ENCODE measurements around the gene RESF1. TPM values are rescaled to one million over a fixed set of nuclear protein-coding genes. Genes with fewer than 3 reads are reported as not detected.

The RESF1 gene
- polyA plus RNA-seq, 3 donors: 10.2 to 41.9 (median 17.6) TPM

DNA sequence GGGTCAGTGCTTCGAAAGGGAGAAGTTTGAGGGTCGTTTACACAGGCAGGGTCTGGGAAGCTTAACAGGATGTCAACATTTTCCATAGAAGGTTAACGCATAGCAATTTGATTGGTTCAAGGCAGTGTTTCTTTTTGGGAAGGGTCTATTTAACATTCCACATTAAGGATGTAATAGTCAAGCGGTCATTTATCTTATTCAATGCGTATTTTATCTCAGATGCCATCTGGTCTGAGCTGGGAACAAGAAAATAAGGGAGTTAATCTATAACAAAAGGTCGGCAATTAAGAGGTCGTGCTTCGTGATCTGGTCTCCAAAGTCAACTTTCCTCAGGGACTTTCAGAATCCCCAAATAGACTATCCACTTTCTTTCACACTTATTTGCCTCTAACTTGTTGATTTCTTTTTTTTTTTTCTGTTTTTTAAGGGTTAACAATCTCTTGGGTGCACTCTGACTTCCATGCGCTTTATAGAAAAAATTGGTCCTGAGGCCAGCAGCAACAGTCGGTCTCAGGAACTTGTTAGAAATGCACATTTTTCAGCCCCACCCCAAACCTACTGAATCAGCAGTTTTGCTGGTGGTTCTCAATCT lies 550 bp upstream of the RESF1 start:
- 4 to 9% (median 7%) methylated on average over 10 of the region's 10 CpGs for WGBS, 3 donors

DNA sequence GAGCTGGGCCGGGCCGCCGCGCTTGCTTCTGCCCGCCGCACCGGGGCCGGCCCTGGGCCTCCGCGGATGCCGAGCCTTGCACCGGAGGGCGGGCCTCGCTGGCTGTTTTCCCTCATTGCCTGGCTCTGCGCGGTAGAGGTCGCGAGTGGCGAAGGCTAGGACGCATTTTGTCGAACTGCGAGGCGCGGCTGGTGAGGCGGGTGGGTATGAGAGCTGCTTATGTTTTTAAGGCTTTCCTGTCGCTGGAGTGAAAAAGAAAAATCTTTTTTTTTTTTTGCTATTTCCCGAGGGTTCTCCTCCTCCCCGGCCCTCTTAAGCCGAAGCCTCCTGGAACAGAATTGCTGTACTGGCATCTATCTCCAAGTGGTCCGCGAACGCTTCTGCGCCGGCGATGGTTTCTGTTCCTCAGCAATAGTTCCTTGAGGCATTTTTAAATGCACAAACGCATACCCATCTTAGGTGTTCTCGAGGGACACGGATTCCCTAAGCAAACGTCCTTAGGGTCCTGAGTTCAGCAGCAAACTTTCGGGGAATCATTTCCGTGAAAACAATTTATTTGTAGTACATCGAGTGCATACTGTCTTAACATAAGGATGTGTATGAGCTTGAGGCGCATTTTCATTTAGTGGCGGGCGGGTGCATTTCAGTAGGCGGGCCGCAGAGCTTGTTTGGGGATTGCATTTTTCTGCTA lies 631 bp downstream of the RESF1 start:
- peak overlapping the region; percentile 88 for H3K27ac ChIP-seq (ENCODE audit: low read depth, low read length)
- WGBS, 3 donors: 0 to 1% (median 1%) methylated on average over 39 to 47 of the region's 47 CpGs

More for the DNA sequence above, 550 bp upstream of the RESF1 start:
- H3K27ac ChIP-seq (ENCODE audit: low read depth, low read length): peak overlapping the region; percentile 88

DNA sequence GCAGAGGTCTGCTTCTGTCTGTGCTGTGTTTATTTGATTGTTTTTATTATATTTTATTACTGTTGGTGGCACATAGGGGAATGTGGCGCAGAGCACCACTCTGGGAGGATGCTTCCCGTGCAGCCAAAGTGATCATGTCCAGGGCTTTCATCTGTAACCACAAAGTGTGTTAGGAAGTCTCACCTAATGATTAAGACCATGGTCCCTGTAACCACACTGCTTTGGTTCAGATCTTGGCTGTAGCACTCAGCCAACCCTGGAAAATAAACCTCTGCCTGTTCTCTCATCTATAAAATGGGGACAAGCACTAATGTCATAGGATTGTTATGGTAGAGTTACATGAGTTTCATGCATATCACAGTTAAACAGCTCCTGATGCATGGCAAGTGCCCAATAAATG lies 1.9 kb downstream of the RESF1 start:
- 50 to 56% (median 54%) methylated on average over 2 of the region's 2 CpGs for WGBS, 3 donors
- H3K27ac ChIP-seq (ENCODE audit: low read depth, low read length): no peak overlapping the region

DNA sequence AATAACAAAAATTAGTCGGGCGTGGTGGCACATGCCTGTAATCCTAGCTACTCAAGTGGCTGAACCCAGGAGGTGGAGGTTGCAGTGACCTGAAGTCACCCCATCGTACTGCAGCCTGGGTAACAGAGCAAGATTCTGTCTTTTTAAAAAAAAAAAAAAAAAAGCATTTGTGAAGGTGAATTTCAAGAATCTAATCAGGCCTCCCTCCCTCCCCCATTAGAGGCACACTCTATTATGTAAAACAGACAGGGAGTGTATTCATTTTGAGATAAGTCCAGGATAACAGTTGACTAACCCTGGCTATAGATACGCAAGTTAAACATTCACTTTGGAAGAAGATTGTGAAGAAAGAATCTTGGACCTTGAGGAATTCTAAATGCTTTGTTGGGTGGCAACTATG lies 2.9 kb downstream of the RESF1 start:
- WGBS, 3 donors: 58 to 87% (median 79%) methylated on average over 4 of the region's 4 CpGs
- no peak overlapping the region for H3K27ac ChIP-seq (ENCODE audit: low read depth, low read length)

DNA sequence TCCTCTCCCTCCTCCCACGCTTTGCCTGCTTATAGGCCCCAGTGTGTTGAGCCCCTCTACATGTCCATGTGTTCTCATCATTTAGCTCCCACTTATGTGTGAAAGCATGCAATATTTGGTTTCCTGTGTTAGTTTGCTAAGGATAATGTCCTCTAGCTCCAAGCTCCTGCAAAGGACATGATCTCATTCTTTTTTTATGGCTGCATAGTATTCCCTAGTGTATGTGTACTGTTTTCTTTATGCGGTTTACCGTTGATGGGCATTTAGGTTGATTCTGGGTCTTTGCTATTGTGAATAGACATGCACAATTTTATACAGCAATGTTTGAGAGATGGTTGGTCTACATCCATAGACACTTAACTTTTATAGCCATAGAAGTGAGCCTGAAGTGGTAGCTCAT lies 5.1 kb downstream of the RESF1 start:
- 95 to 97% (median 97%) methylated on average over 3 of the region's 3 CpGs for WGBS, 3 donors
- H3K27ac ChIP-seq (ENCODE audit: low read depth, low read length): no peak overlapping the region

DNA sequence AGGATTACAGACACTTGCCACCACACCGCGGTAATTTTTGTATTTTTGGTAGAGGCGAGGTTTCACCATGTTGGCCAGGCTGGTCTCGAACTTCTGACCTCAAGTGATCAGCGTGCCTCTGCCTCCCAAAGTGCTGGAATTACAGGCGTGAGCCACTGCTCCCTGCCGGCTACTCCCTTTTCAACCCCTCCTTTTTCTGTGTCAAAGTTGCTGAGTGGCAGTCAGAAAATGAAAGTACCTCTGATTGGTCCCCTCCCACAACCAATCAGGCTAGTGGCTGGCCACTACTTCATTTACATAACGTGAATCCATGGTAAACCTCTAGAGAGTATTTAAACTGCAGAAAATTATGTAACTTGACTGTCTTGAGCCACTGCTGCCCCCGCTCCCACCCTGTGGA lies 5.9 kb downstream of the RESF1 start:
- 94 to 96% (median 94%) methylated on average over 9 of the region's 9 CpGs for WGBS, 3 donors
- no peak overlapping the region for H3K27ac ChIP-seq (ENCODE audit: low read depth, low read length)

DNA sequence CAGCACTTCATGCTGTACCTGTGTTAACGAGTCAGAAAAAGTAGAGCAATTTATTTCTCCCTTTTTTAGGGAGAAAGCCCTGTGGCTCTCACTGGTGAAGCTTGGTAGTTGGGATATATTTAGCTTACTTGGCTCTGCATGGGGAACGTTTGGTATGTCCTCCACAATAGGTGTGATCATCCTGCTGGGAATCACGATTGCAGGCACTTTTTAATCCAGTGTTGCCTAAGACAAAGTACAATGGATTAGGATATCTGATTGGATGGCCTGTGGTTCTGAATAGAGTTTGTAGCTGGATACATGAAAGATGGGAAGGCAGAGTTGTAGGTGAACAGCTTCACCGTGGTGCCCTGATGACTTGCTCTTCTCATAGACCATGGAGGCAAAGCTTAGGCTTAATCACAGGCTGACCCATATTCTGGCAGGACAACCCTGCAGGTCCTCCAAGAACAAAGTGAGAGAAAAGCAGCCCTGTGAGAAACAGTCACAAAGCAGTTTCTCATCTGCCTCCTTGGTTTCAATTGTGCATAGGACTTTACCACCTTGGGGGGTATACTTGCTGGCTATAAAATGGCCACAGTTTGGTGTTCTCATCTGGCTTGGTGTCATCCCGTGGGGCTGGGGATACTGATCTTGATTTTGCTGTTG lies 7.5 kb downstream of the RESF1 start:
- WGBS, 3 donors: 56 to 68% (median 64%) methylated on average over 5 of the region's 5 CpGs
- H3K27ac ChIP-seq (ENCODE audit: low read depth, low read length): no peak overlapping the region

DNA sequence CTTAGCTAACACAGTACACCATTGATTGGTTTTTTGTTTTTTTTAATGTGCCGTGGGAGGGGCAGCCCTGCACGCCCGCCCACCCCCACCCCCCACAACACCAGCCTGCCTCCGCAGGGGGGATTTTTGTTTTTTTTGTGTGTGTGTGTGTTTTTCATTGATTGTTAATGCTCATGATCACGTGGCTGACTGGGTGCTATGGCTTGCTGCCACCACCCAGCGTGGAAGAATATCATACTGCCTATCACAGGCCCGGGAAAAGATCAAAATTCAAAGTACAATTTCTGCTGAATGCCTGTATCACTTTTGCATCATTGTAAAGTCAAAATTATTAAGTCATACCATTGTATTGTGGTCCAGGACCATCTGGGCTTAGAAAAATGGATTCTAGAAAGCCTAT lies 8.3 kb downstream of the RESF1 start:
- no peak overlapping the region for H3K27ac ChIP-seq (ENCODE audit: low read depth, low read length)
- 54 to 90% (median 83%) methylated on average over 7 of the region's 7 CpGs for WGBS, 3 donors

DNA sequence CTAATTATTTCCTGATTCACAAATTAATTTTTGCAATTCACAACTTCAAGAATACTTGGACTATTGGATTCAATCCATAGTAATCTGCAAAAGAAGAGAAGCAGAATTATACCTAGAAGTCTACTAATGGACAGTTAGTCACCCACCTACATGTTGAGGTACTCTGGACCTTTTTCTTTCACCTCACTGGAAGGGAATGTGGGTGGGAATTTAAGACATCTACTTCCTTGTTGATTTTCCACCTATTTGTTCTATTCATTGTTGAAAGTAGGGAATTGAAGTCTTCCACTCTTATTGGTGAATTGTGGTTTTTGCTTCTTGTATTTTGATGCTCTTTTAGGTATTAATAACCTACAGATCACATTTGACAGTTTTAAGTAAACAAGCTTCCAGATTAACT lies 11.0 kb downstream of the RESF1 start:
- H3K27ac ChIP-seq (ENCODE audit: low read depth, low read length): no peak overlapping the region

DNA sequence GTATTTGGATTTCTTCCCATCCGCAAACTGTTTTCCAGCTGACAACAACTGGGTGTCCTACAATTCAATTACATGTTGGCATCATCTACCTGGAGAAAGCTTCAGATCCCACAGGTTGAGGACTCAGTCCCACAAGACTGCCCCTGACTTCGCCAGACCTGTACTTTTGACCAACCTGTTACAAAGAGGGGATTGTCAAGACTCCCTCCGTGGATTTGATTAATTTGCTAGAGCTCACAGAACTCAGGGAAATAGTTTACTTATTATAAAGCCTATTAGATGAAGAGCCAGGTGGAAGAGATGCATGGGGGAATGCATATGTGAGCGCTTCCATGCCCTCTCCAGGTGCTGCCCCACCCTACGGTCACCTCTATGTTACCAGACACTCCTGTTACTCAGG lies 14.6 kb downstream of the RESF1 start:
- WGBS, 3 donors: 79 to 98% (median 96%) methylated on average over 5 of the region's 5 CpGs
- no peak overlapping the region for H3K27ac ChIP-seq (ENCODE audit: low read depth, low read length)

DNA sequence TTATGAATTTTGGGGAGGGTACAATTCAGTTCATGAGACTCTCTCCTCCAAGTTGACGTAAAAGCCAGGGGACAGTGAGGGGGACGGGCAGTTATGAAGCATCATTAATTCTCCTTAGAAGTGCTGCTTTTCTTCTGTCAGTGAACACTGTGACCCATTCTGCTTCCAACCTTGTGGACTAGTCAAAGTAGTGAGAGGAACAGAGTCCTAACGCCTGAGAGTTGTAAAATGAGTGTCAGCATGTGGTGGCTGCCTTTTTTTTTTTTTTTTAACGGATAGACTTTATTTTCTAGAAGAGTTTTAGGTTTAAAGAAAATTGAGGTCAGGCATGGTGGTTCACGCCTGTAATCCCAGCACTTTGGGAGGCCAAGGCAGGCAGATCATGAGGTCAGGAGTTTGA lies 15.5 kb downstream of the RESF1 start:
- WGBS, 3 donors: 87 to 95% (median 88%) methylated on average over 5 of the region's 5 CpGs
- no peak overlapping the region for H3K27ac ChIP-seq (ENCODE audit: low read depth, low read length)

DNA sequence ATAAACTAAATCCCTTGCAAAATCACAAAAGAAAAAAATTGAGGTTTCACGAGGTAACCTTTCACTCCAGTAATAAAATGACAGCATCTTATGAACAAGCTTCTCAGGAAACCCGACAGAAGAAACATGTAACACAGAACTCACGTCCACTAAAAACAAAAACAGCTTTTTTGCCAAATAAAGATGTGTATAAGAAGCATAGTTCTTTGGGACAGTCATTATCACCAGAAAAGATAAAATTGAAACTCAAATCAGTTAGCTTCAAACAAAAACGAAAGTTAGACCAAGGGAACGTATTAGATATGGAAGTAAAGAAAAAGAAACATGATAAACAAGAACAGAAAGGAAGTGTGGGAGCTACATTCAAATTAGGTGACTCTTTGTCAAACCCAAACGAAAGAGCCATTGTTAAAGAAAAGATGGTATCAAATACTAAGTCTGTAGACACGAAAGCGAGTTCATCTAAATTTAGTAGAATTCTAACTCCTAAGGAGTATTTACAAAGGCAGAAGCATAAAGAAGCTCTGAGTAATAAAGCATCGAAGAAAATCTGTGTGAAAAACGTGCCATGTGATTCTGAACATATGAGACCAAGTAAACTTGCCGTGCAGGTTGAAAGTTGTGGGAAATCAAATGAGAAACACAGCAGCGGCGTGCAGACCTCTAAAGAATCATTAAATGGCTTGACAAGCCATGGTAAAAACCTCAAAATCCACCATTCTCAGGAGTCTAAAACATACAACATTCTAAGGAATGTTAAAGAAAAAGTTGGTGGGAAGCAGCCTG lies 25.8 kb downstream of the RESF1 start:
- 94 to 95% (median 95%) methylated on average over 13 of the region's 13 CpGs for WGBS, 3 donors
- H3K27ac ChIP-seq (ENCODE audit: low read depth, low read length): no peak overlapping the region

DNA sequence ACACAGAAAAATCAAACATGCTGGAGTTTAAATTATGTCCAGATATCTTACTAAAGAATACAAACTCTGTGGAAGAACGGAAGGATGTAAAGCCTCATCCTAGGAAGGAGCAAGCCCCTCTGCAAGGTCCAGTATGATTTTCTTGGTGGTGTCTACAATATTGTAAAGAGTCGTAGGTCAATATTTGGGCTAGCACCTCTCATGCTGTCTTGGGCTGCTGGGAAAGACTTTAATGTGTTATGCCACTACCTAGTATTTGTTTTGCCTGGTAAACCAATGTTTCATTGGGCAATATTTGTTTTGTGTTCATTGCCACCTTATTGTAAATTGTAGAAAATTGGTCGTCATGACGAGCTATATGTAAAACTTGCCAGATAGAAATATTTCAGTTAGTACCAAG lies 26.6 kb downstream of the RESF1 start:
- H3K27ac ChIP-seq (ENCODE audit: low read depth, low read length): no peak overlapping the region
- 87 to 95% (median 94%) methylated on average over 4 of the region's 4 CpGs for WGBS, 3 donors

DNA sequence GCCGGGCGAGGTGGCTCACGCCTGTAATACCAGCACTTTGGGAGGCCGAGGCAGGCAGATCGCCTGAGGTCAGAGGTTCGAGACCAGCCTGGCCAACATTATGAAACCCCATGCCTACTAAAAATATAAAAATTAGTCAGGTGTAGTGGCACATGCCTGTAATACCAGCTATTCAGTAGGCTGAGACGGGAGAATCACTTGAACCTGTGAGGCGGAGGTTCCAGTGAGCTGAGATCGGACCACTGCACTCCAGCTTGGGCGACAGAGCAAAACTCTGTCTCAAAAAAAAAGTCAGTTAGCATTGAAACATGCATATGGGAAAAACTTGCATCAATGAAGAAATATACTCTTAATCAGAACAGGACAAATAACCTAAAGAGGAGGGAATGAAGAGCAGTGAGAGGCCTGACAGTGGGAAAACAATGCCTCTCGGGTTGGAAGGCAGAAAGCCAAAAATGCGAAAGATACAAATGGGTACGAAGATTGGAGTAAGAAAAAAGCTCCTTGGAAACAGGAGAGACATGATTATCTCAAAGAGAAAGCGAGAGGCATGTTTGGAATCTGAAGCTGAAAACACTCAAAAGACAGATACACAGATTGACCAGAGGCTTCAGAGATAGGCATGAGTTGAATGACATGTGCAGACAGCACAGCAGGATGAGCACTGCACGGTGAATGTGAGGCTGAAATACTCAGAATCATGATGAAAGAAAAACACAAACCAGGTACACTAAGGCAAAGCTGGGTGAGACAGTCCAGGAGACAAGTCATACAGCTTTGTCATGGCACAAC lies 30.6 kb downstream of the RESF1 start:
- H3K27ac ChIP-seq (ENCODE audit: low read depth, low read length): no peak overlapping the region
- 93 to 95% (median 94%) methylated on average over 15 of the region's 15 CpGs for WGBS, 3 donors

DNA sequence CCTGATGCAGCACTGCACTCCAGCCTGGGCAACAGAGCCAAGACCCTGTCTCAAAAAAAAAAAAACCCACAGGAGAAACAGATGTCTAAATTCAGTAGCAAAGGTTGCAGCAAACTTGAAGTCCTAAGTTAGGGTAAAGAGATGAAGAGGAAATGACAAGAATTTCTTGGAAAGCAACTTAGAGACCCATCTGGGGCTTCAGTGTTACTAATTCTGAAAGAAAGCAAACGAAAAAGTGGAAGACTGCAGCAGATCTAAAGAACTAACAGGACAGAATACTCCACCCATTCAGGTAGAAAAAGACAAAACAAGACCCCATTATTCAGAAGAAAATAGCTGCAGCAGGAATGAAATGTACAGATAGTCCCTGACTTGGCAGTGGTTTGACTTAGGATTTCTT lies 31.9 kb downstream of the RESF1 start:
- no peak overlapping the region for H3K27ac ChIP-seq (ENCODE audit: low read depth, low read length)
- WGBS, 3 donors: 59 to 85% (median 75%) methylated on average over 1 of the region's 1 CpG

DNA sequence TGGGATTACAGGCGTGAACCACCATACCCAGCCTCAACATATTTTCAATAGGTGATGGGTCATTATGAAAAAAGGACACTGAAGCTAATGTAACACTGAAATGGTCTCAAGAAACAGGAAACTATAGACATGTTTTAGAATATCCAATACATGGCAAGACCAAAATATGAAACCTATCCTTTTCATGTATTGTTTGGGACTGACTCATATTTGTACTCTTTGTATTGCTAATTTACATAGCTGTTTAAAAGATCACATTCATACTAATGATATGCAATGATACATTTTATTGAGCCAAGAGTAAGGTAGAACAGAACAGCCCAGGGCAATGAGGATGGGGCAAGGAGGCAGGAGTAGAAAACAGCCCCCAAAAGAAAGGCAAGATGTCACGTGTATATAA lies 32.6 kb downstream of the RESF1 start:
- H3K27ac ChIP-seq (ENCODE audit: low read depth, low read length): no peak overlapping the region

DNA sequence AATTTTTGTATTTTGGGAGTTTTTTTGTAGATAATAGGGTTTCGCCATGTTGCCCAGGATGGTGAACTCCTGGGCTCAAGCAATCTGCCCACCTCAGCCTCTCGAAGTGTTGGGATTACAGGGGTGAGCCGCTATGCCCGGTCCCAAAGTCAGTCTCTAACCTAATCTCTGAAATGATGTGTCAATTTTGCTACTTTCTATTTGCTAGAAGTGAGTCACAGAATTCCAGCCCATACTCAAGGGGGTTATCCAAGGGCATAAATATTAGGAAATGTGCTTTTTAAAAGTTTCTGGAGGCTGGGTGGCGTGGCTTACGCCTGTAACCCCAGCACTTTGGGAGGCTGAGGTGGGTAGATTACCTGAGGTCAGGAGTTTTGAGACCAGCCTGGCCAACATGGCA lies 40.5 kb downstream of the RESF1 start:
- H3K27ac ChIP-seq (ENCODE audit: low read depth, low read length): no peak overlapping the region
- WGBS, 3 donors: 92 to 98% (median 98%) methylated on average over 6 of the region's 6 CpGs

More for the DNA sequence above, 32.6 kb downstream of the RESF1 start:
- WGBS, 3 donors: 93 to 98% (median 96%) methylated on average over 2 of the region's 2 CpGs

DNA sequence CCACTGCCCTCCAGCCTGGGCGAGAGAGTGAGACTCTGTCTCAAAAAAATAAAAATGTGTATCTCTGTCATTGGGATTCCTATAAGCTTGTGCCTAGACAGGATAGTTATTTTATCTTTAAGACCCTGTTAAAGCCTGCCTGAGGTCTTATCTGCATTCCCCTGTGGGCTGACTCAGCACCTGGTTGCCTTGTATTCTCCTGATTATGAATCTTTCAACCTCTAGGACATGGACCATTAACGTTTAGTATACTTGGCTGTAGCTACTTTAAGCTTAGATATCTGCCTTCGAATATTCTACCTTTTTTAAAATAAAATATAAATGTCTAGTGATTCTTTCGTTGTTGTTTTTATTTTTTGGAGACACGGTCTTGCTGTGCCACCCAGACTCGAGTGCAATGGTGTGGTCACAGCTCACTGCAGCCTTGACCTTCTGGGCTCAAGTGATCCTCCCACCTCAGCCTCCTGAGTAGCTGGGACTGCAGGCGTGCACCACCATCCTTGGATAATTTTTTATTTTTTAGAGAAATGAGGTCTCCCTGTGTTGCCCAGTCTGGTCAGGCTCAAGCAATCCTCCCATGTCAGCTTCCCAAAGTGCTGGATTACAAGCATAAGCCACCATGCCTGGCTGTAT lies 41.3 kb downstream of the RESF1 start:
- no peak overlapping the region for H3K27ac ChIP-seq (ENCODE audit: low read depth, low read length)
- WGBS, 3 donors: 89 to 96% (median 95%) methylated on average over 7 of the region's 7 CpGs
